BJ (cell line): ENCODE data around the gene ANXA6. TPM values are rescaled to one million over a fixed set of nuclear protein-coding genes. Genes with fewer than 3 reads are reported as not detected.

Experiments
- CTCF ChIA-PET: fragments of 350-600 bp; formaldehyde crosslinking; extraction: SDS; loops from one replicate; lab custom pipeline; 2021; ENCODE audit warnings: antibody characterized with exemption, inconsistent platforms; lab: Yijun Ruan, JAX
- POLR2A ChIA-PET: fragments of 300-600 bp; sonication (Branson Sonifier 250); formaldehyde crosslinking; extraction: SDS; loops from one replicate; lab custom pipeline; 2021; ENCODE audit warnings: antibody characterized with exemption; lab: Charles Lee
- DNase-seq: peaks from one replicate; pipeline ENCODE4 v3.0.0-alpha.2; 2011; ENCODE audit warnings: low read depth
- H3K27me3 ChIP-seq: 2 replicates; pipeline ENCODE4 v1.6.0; 2011; ENCODE audit warnings: low read length; ENCODE audit not compliant: control insufficient read depth, insufficient read depth
- H3K36me3 ChIP-seq: 2 replicates; pipeline ENCODE4 v1.5.1; 2011; ENCODE audit warnings: low read length; ENCODE audit not compliant: control insufficient read depth, insufficient read depth
- H3K4me3 ChIP-seq: 2 replicates; pipeline ENCODE4 v1.5.1; 2011; ENCODE audit warnings: low read depth, mild to moderate bottlenecking, control low read depth, low read length
- polyA plus RNA-seq: library from polyadenylated mRNA; depleted of rRNA; stranded (reverse); fragments of >200 nt; gene quantifications from 2 replicates; pipeline ENCODE4 v1.2.3, GENCODE V29; 2011
- TF ChIP-seq, protein P1 (sequence below): IDR thresholded peaks from 2 replicates; pipeline ENCODE4 v1.5.1; 2011; ENCODE audit warnings: low read depth, mild to moderate bottlenecking, control low read depth, inconsistent platforms, low read length, moderate library complexity; ENCODE audit not compliant: insufficient read depth

Gene ANXA6
- polyA plus RNA-seq, 1 experiment = 528 TPM

DNA sequence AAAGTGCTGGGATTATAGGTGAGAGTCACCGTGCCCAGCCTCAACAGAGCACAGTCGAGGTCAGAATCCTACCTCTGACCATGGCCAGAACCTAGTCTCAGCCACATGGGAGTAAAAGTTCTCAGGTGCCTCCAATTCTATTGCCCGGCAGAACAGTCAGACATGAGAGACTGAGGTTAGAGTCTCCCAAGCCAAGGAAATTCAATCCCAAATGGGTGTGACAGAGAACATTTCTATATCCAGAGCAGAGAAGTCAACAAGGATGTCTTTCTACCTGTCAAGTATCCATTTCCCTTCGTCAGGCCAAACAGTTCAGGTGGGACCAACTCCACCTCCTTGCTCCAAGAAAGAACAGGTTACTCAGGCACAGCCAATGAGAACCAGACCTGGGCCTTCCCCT lies 10.5 kb downstream of the ANXA6 start:
- DNase-seq = no peak
- Histone ChIP-seq H3K4me3 (no peak overlapping the region), H3K27me3 (no peaks in the 10 kb centered on the region), H3K36me3 (peaks cover 28% of the 10 kb centered on the region)
- CTCF ChIA-PET = interaction anchor here (1.9 to 2.4 kb wide), 2 partner anchors 21 to 99 kb away, joined by 7 to 13 read pairs; no protein-coding TSS in a partner anchor
- POLR2A ChIA-PET = no interaction called here
- TF ChIP-seq, protein P1, sequence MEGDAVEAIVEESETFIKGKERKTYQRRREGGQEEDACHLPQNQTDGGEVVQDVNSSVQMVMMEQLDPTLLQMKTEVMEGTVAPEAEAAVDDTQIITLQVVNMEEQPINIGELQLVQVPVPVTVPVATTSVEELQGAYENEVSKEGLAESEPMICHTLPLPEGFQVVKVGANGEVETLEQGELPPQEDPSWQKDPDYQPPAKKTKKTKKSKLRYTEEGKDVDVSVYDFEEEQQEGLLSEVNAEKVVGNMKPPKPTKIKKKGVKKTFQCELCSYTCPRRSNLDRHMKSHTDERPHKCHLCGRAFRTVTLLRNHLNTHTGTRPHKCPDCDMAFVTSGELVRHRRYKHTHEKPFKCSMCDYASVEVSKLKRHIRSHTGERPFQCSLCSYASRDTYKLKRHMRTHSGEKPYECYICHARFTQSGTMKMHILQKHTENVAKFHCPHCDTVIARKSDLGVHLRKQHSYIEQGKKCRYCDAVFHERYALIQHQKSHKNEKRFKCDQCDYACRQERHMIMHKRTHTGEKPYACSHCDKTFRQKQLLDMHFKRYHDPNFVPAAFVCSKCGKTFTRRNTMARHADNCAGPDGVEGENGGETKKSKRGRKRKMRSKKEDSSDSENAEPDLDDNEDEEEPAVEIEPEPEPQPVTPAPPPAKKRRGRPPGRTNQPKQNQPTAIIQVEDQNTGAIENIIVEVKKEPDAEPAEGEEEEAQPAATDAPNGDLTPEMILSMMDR = no peak

GRCh38 chr5:151146061-151146460 lies 11.5 kb downstream of the ANXA6 start:
- ChIA-PET POLR2A (no interaction called here), CTCF (interaction anchor here (1.0 to 1.9 kb wide), 3 partner anchors 20 to 98 kb away, joined by 3 to 7 read pairs (median 3); no protein-coding TSS in a partner anchor)
- TF ChIP-seq, protein P1 = no peak
- DNase-seq = no peak
- no peak overlapping the region for H3K4me3 ChIP-seq
- peaks cover 29% of the 10 kb centered on the region for H3K36me3 ChIP-seq
- H3K27me3 ChIP-seq = no peaks in the 10 kb centered on the region

DNA sequence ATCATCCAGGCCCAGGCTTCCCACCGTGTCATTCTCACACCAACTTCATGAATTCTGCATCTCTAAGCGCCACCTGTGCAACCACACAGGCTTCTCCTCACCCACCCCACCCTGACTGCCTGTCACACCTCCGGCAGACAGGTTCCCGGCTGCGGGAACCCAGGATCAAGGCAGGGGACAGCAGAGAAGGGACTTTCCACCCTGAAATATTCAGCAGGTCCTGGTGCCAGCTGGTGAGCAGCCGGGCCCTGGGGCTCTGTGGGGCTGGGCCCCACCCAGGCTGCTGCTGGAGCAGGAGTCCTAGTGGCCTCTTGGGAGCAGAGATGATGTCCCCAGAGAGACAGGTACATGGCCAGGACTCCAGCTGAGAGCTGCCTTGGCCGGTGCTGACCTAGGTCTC lies 12.7 kb downstream of the ANXA6 start:
- TF ChIP-seq, protein P1 = no peak
- H3K4me3 ChIP-seq = no peak overlapping the region
- CTCF ChIA-PET = interaction anchor here (1.0 to 1.2 kb wide), 4 partner anchors 9 to 29 kb away, joined by 3 to 4 read pairs (median 3); no protein-coding TSS in a partner anchor
- POLR2A ChIA-PET = no interaction called here
- H3K36me3 ChIP-seq = peaks cover 36% of the 10 kb centered on the region
- DNase-seq = no peak
- H3K27me3 ChIP-seq = no peaks in the 10 kb centered on the region

DNA sequence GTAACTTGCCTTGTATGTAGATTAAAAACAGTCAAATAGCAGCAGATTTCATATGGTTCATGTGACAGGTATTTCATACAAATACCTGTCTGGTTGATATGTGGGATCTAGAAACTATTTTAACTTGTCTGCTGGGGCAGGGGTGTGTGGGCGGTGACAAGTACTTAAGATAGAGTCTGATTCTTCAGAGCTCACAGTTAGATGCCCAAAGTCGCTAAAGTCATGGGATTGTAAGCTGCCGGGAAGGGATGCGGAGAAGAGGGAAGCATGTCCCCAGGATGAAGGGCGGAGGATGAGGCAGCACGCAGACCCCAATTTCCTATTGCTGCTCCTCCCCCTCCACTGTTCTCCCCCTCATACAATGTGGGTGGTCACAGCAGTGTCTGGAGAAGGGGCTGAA lies 13.3 kb downstream of the ANXA6 start:
- no peak for DNase-seq
- CTCF ChIA-PET = interaction anchor here (1.0 to 3.7 kb wide), 6 partner anchors 10 to 29 kb away, joined by 3 to 21 read pairs (median 3); no protein-coding TSS in a partner anchor
- TF ChIP-seq, protein P1 = no peak
- Histone ChIP-seq H3K4me3 (no peak overlapping the region), H3K27me3 (no peaks in the 10 kb centered on the region), H3K36me3 (peaks cover 38% of the 10 kb centered on the region)
- POLR2A ChIA-PET = no interaction called here

DNA sequence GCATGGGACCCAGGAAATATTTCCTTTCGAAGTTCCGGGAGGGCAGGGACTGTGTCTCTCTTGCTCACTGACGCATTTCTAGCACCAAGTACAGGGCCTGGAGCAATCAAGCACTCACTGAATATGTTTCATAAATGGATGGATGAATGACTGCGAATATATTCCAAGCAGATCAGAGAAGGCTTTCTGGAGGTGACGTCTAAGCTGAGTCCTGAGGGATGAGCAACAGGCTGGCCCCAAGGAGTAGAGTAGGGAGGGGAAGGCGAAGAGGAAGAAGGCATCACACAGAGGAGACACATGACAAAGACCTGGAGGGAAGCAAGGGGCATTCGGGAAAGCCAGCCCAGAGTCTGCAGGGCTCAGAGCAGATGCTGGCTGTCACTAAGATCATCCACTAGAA lies 13.9 kb downstream of the ANXA6 start:
- no peak for DNase-seq
- Histone ChIP-seq H3K36me3 (peaks cover 44% of the 10 kb centered on the region), H3K4me3 (no peak overlapping the region), H3K27me3 (no peaks in the 10 kb centered on the region)
- TF ChIP-seq, protein P1 = no peak
- POLR2A ChIA-PET = no interaction called here
- CTCF ChIA-PET = interaction anchor here (0.9 to 3.7 kb wide), 7 partner anchors 9 to 28 kb away, joined by 3 to 21 read pairs (median 3); no protein-coding TSS in a partner anchor
